WTC11 (cell line): ENCODE measurements around the gene RAPGEF5. TPM values are rescaled to one million over a fixed set of nuclear protein-coding genes. Genes with fewer than 3 reads are reported as not detected.

ENCODE experiments used
- ATAC-seq: fragments of 200-7000 bp; cut with Tn5 transposase; 2 replicates; pipeline ENCODE4 v1.10.0; 2021; ENCODE audit warnings: mild to moderate bottlenecking, moderate library complexity
- CTCF ChIA-PET: fragments of 300-600 bp; sonication (Branson Sonifier 250); formaldehyde crosslinking; loops from one replicate; lab custom pipeline; 2021; ENCODE audit warnings: antibody characterized with exemption; lab: Charles Lee
- POLR2A ChIA-PET: fragments of 350-600 bp; sonication (Branson Sonifier 250); formaldehyde crosslinking; loops from one replicate; lab custom pipeline; 2021; ENCODE audit warnings: antibody characterized with exemption; lab: Charles Lee
- DNase-seq: peaks from one replicate; pipeline ENCODE4 v3.0.0; 2021; ENCODE audit warnings: low spot score
- H3K27ac Mint-ChIP-seq: 2 replicates; pipeline ENCODE4 v1.8.0; 2021; ENCODE audit warnings: mixed read lengths
- H3K27me3 Mint-ChIP-seq: 2 replicates; pipeline ENCODE4 v1.8.0; 2021; ENCODE audit warnings: low read depth, mild to moderate bottlenecking, moderate library complexity, mixed read lengths
- H3K36me3 Mint-ChIP-seq: 2 replicates; pipeline ENCODE4 v1.8.0; 2021; ENCODE audit warnings: mixed read lengths
- H3K4me1 Mint-ChIP-seq: 2 replicates; pipeline ENCODE4 v1.8.0; 2022; ENCODE audit warnings: mixed read lengths
- H3K4me3 Mint-ChIP-seq: 2 replicates; pipeline ENCODE4 v1.8.0; 2021; ENCODE audit warnings: mild to moderate bottlenecking, moderate library complexity, mixed read lengths
- H3K9me3 Mint-ChIP-seq: 2 replicates; pipeline ENCODE4 v1.8.0; 2021; ENCODE audit warnings: mixed read lengths
- CDX4 ChIP-seq: fragments of 250-450 bp; sonication (Bioruptor Pico); IDR thresholded peaks from 2 replicates; pipeline ENCODE4 v1.9.0; 2021; ENCODE audit warnings: moderate library complexity, mild to moderate bottlenecking, inconsistent platforms, borderline replicate concordance
- CREB1 ChIP-seq: sonication (generic); formaldehyde crosslinking; IDR thresholded peaks from 2 replicates; pipeline ENCODE4 v1.8.0; 2023; ENCODE audit warnings: mild to moderate bottlenecking, missing genetic modification reagents
- FOXP4 ChIP-seq: sonication (generic); formaldehyde crosslinking; IDR thresholded peaks from 2 replicates; pipeline ENCODE4 v1.8.0; 2022; ENCODE audit warnings: mild to moderate bottlenecking, missing genetic modification reagents
- GRHL2 ChIP-seq: fragments of 250-450 bp; sonication (Bioruptor Pico); IDR thresholded peaks from 2 replicates; pipeline ENCODE4 v1.8.0; 2022; ENCODE audit warnings: mild to moderate bottlenecking, moderate library complexity; ENCODE audit not compliant: insufficient replicate concordance, severe bottlenecking
- GTF2I ChIP-seq: fragments of 250-450 bp; sonication (Bioruptor Pico); conservative IDR thresholded peaks from 2 replicates; pipeline ENCODE4 v1.4.0; 2021; ENCODE audit warnings: mild to moderate bottlenecking
- MYBL2 ChIP-seq: sonication (generic); formaldehyde crosslinking; IDR thresholded peaks from 2 replicates; pipeline ENCODE4 v1.8.1; 2023; ENCODE audit warnings: mild to moderate bottlenecking, moderate library complexity, missing genetic modification reagents
- NFE2L1 ChIP-seq: sonication (generic); formaldehyde crosslinking; IDR thresholded peaks from 2 replicates; pipeline ENCODE4 v1.8.1; 2023; ENCODE audit warnings: missing genetic modification reagents
- NR3C1 ChIP-seq: sonication (generic); formaldehyde crosslinking; conservative IDR thresholded peaks from 2 replicates; pipeline ENCODE4 v1.8.1; 2023; ENCODE audit warnings: low read depth, mild to moderate bottlenecking, missing genetic modification reagents
- PRRX2 ChIP-seq: fragments of 250-450 bp; sonication (Bioruptor Pico); IDR thresholded peaks from 2 replicates; pipeline ENCODE4 v1.8.0; 2021; ENCODE audit warnings: mild to moderate bottlenecking
- RELA ChIP-seq: sonication (generic); formaldehyde crosslinking; IDR thresholded peaks from 2 replicates; pipeline ENCODE4 v1.8.1; 2022; ENCODE audit warnings: missing genetic modification reagents, mild to moderate bottlenecking, borderline replicate concordance
- SOX15 ChIP-seq: fragments of 250-450 bp; sonication (Bioruptor Pico); IDR thresholded peaks from 2 replicates; pipeline ENCODE4 v1.9.0; 2021; ENCODE audit warnings: mild to moderate bottlenecking
- ZNF281 ChIP-seq: sonication (generic); formaldehyde crosslinking; IDR thresholded peaks from 2 replicates; pipeline ENCODE4 v1.8.0; 2023; ENCODE audit warnings: mild to moderate bottlenecking, missing genetic modification reagents
- ZNF396 ChIP-seq: fragments of 250-450 bp; sonication (Bioruptor Pico); IDR thresholded peaks from 2 replicates; pipeline ENCODE4 v1.8.0; 2021; ENCODE audit warnings: mild to moderate bottlenecking, moderate library complexity, borderline replicate concordance
- total RNA-seq: library from RNA; stranded (reverse); gene quantifications from 3 replicates; pipeline ENCODE4 v1.2.3, GENCODE V29; 2021
- TF ChIP-seq, protein P1 (sequence below): sonication (generic); formaldehyde crosslinking; IDR thresholded peaks from 2 replicates; pipeline ENCODE4 v1.8.1; 2022; ENCODE audit warnings: low read depth, missing genetic modification reagents, borderline replicate concordance
- TF ChIP-seq, protein P2 (sequence below): sonication (generic); formaldehyde crosslinking; IDR thresholded peaks from 2 replicates; pipeline ENCODE4 v1.8.1; 2023; ENCODE audit warnings: mild to moderate bottlenecking, missing genetic modification reagents, moderate library complexity
- TF ChIP-seq, protein P3 (sequence below): sonication (generic); formaldehyde crosslinking; IDR thresholded peaks from 2 replicates; pipeline ENCODE4 v1.8.1; 2023; ENCODE audit warnings: mild to moderate bottlenecking, missing genetic modification reagents

Gene RAPGEF5
- total RNA-seq, 1 experiment from 2014 or later = 12.3 TPM

- Mint-ChIP-seq H3K9me3 (no peaks in the 10 kb centered on the region), H3K27ac (no peak overlapping the region), H3K27me3 (no peaks in the 10 kb centered on the region), H3K4me3 (no peak overlapping the region), H3K36me3 (peaks cover 9% of the 10 kb centered on the region), H3K4me1 (peaks cover 3% of the 10 kb centered on the region; the same call in 1 of the 2 replicates)
- no peak for TF ChIP-seq CDX4 (CRISPR knock-in tag)
- TF ChIP-seq MYBL2 (CRISPR knock-in tag) = no peak
- TF ChIP-seq, protein P1, sequence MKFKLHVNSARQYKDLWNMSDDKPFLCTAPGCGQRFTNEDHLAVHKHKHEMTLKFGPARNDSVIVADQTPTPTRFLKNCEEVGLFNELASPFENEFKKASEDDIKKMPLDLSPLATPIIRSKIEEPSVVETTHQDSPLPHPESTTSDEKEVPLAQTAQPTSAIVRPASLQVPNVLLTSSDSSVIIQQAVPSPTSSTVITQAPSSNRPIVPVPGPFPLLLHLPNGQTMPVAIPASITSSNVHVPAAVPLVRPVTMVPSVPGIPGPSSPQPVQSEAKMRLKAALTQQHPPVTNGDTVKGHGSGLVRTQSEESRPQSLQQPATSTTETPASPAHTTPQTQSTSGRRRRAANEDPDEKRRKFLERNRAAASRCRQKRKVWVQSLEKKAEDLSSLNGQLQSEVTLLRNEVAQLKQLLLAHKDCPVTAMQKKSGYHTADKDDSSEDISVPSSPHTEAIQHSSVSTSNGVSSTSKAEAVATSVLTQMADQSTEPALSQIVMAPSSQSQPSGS = no peak
- TF ChIP-seq FOXP4 (CRISPR knock-in tag) = no peak
- no peak for TF ChIP-seq PRRX2 (CRISPR knock-in tag)
- no peak for TF ChIP-seq NFE2L1 (CRISPR knock-in tag)
- TF ChIP-seq, protein P2, sequence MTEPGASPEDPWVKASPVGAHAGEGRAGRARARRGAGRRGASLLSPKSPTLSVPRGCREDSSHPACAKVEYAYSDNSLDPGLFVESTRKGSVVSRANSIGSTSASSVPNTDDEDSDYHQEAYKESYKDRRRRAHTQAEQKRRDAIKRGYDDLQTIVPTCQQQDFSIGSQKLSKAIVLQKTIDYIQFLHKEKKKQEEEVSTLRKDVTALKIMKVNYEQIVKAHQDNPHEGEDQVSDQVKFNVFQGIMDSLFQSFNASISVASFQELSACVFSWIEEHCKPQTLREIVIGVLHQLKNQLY (CRISPR knock-in tag) = no peak
- TF ChIP-seq GRHL2 (CRISPR knock-in tag) = no peak
- TF ChIP-seq GTF2I (CRISPR knock-in tag) = no peak
- TF ChIP-seq, protein P3, sequence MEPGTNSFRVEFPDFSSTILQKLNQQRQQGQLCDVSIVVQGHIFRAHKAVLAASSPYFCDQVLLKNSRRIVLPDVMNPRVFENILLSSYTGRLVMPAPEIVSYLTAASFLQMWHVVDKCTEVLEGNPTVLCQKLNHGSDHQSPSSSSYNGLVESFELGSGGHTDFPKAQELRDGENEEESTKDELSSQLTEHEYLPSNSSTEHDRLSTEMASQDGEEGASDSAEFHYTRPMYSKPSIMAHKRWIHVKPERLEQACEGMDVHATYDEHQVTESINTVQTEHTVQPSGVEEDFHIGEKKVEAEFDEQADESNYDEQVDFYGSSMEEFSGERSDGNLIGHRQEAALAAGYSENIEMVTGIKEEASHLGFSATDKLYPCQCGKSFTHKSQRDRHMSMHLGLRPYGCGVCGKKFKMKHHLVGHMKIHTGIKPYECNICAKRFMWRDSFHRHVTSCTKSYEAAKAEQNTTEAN (CRISPR knock-in tag) = no peak
- TF ChIP-seq CREB1 (CRISPR knock-in tag) = no peak
- no peak for TF ChIP-seq ZNF396 (CRISPR knock-in tag)
- TF ChIP-seq ZNF281 (CRISPR knock-in tag) = no peak
- TF ChIP-seq NR3C1 (CRISPR knock-in tag) = no peak
- DNase-seq (no peak), ATAC-seq (no peak)
- ChIA-PET POLR2A (no interaction called here), CTCF (interaction anchor here (0.6 to 2.3 kb wide), 4 partner anchors 22 to 187 kb away, joined by 3 to 15 read pairs (median 3); no protein-coding TSS in a partner anchor)
Measured at GRCh38 chr7:22296916-22297315, 60.0 kb downstream of the RAPGEF5 start.

DNA sequence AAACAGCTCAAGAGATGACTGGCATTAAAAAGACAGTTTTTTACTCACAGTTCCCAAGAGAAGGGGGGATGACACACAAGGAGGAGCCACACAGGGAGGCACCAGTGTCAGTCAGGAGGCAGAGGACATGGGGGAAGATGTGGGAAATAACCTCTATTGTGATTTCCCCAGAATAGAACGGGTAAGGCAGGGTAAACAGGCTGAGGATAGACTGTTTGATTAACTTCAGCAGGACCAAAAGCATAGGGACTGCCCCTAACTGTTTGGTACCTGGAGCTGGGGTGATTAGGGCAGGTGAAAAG is 60.7 kb downstream of the RAPGEF5 start:
- DNase-seq (no peak), ATAC-seq (no peak)
- ChIA-PET POLR2A (no interaction called here), CTCF (interaction anchor here (0.7 to 2.3 kb wide), 6 partner anchors 149 to 186 kb away, joined by 3 to 15 read pairs (median 3); no protein-coding TSS in a partner anchor)
- H3K4me1 Mint-ChIP-seq = peaks cover 3% of the 10 kb centered on the region; the same call in 1 of the 2 replicates
- H3K4me3 Mint-ChIP-seq = no peak overlapping the region
- peaks cover 9% of the 10 kb centered on the region for H3K36me3 Mint-ChIP-seq
- H3K27me3 Mint-ChIP-seq = no peaks in the 10 kb centered on the region
- no peaks in the 10 kb centered on the region for H3K9me3 Mint-ChIP-seq
- H3K27ac Mint-ChIP-seq = peak overlapping the region; percentile 48; the same call in 1 of the 2 replicates
- TF ChIP-seq SOX15 (no peak), RELA (CRISPR knock-in tag) (no peak)
